ENCODE data around the gene NPFFR2.

DNA sequence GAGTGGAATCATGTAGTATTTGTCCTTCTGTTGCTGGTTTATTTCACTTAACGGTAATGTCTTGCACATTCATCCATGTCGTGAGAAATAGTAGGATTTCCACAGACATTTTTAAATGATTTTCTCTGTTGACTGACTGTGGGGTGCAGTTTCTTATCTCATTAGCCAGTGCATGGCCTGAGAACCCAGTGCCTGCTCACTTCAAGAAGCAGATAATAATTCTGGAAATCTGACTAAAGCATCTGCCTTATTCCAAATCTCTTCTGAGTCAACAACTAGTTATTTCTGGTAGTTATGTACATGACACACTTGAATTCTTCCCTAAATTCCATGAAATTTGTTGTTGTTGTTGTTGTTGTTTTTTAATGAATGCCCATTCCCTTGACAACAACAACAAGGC, 77.6 kb downstream of the NPFFR2 start:
- TF ChIP-seq POLR2AphosphoS5 (IDR thresholded peaks at IDR 0.05): no peak
- no peak for TF ChIP-seq POLR2A (IDR thresholded peaks at IDR 0.05)
- no peak for TF ChIP-seq CTCF (IDR thresholded peaks at IDR 0.05)

Data from suprapubic skin (tissue), 4 donors.